Limb (tissue), 2 donors: ENCODE measurements around the gene NPAS3.

ENCODE experiments used
- DNase-seq, 2 donors: peaks; one replicate each; pipeline ENCODE4 v3.0.0-alpha.2; 2016; ENCODE audit errors: extremely low spot score in 2 of 2

Gene NPAS3

DNA sequence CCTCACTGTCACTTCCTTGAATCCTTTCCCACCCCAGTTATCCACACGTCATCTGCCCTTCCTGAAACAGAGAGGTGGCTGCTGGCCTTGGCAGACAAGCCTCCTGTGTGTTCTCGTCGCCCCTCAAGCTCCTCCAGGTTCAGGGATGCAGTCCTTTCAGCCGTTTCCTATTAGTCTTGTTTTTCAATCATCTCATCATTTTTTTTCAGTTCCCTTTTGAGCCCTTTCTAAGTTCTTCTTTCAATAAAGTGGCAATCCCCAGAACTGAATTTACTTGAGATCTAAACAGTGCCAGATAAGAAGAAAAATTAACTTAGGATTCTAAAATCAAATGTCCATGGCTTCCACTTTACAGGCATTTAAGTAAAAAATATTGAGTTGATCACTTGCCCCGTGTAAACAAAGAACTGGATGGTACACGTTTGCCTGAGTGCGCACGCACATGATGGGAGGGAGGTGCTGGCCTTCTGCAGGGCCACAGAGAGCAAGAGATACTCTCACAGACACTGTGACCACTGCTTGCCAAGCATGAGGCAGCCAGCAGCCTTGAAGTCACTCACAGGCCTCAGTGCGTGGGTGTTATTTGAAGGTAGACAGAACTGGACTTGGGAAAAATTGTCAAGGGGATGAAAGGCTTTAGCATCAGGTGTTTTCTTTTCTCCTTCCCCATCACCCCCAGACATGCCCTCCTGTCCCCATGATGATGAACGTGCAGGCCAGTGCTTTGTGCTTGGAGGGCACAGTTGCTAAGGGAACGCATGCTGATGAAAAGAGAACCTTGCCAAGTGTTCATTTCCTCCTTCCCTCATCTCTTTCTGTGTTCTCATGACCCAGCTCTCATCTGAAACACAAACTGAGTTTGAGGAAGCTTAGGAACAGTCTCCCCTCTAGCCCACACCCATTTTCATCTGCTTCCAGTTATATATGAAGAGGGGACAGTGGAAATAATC lies 603.9 kb downstream of the NPAS3 start:
- no peak for DNase-seq

GRCh38 chr14:33545696-33546095 lies 607.0 kb downstream of the NPAS3 start:
- DNase-seq = no peak

DNA sequence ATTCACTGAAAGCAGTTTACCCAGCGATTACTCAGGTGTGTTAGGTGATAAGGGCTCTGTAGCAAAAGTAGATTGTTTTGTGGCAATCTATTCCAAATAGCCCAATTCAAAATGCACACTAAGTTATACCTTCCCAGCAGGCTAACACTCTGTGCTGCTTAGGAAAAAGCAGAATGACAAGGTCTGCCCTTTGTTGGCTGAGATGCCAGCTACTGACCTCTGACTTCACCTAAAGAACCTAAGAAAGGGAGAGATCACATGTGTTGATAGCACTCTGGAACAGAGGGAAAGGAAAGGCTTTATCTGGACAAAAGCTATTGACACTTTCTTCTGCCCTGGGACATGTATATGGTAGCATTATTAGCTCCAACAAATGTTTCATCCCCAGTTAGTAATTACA lies 609.9 kb downstream of the NPAS3 start:
- DNase-seq = no peak

DNA sequence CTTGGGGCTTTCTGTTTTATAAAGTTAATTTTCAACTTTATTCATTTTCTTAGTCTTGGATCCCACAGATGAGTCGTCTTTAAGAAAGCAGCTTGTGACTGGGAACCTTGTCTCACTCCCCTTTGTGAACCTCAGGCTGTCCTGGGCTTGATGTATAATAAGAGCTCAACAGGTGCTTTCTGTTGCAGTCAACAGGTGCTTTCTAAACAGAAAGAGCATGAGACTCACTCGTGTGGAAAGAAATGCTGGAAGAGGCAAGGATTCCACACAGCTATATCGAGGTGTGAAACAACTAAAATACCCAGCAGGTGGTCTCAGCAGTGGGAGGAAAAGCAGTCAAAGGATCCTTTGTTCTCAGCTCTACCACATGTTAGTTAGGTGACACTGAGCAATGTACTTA lies 613.3 kb downstream of the NPAS3 start:
- no peak for DNase-seq

GRCh38 chr14:33553706-33554278 lies 615.1 kb downstream of the NPAS3 start:
- no peak for DNase-seq

- no peak for DNase-seq
These were observed 616.3 kb downstream of the NPAS3 start for GRCh38 chr14:33554988-33555387.

DNA sequence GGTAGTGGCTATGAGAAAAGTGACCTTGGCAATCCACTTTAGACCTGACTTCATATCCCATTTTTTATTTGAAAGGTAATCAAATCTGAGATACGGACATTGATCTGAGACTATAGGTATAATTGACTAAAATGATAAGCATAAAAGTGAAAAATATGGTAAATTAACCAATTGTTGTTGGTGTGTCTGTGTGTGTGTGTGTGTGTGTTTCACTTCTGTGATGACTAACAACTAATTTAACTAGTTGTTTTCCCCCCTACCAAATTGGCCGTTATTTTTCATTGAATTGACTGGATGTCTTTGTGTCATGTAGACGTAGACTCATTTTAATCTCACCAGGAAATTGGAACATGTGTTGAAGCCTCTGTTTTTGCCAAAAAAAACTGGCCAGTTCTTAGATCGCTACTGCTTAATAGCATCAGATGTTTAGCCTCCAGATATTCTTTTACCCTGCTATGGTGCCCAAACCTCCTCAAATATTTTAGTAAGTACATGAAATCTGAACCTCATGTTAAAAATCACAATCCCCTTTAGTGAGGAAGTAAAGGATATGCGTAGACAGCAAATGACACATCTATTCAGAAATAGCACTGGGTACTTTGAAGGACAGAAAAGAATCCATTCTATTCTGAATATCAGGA lies 617.2 kb downstream of the NPAS3 start:
- DNase-seq = no peak

- no peak for DNase-seq
These were observed 617.9 kb downstream of the NPAS3 start for GRCh38 chr14:33556382-33557121.

DNA sequence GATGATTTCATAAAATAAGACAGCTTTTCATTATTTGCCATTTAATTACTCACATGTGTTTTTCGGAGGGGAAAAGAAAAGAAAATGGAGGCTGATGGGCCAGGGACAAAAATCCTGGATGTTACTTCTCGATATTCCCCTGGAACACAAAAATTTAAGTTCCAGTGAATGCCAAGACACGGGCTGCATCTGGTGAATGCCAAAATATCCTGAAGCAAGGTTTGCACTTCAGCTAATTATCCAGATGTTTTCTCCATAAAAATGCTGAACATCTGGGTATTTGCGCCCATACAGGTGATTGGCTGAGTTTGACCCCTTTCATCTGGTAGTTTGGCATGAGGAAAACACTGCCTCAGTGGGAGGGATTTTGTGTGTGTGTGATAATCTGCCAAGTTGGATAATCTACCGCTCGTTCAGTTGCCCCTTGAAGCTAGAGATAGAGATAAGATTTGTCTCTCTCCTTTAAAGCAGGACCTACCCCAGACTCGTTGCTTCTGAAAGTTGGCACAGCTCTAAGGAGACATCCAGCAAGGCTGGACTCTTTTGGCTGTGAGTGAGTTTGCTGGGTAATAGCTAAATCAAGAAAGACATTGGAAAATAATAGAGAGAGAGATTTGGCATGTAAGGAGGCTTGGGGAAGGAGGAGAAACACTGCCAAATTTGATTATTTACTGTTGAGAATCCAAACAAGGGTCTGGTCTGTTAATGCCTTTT lies 622.2 kb downstream of the NPAS3 start:
- DNase-seq = peak in 1 of 2 donors; percentile 47

DNA sequence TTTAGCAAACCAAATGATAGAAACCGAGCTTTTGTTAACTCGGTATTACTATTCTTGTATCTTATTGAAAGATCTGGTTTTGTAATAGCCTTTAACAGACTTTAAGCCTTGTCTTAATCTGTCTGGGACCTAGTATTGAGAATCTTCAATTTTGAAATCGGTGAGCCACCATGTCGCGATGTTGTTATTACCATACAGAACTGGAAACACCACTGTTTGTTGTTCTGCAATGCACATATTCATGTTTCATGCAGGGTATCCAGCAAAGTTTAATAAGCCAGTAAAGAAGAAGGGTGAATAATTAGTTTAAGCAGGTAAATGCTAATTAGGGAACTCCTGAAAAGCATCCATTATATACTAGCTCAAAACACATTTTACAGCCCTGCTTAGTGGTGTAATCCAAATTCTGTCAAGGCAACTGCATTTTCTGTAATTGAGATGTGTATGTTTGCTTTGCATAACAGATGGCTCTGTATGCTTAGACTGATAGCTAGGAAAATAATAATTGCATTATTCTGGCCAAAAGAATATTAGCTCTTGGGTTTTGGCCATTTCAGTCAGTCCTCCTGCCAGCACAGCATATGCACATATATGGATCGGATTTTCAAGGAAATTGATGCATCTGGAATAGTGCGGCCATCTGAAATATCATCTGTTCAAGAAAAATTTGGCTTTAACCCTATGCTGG lies 623.0 kb downstream of the NPAS3 start:
- peak in 1 of 2 donors; percentile 85 for DNase-seq

GRCh38 chr14:33563191-33563900 lies 624.7 kb downstream of the NPAS3 start:
- peak in 1 of 2 donors; percentile 31 for DNase-seq

GRCh38 chr14:33563901-33564197 lies 625.2 kb downstream of the NPAS3 start:
- no peak for DNase-seq

- no peak for DNase-seq
These were observed 626.3 kb downstream of the NPAS3 start for GRCh38 chr14:33564774-33565630.

GRCh38 chr14:33566082-33566481 lies 627.4 kb downstream of the NPAS3 start:
- no peak for DNase-seq

GRCh38 chr14:33567023-33567728 lies 628.5 kb downstream of the NPAS3 start:
- no peak for DNase-seq

DNA sequence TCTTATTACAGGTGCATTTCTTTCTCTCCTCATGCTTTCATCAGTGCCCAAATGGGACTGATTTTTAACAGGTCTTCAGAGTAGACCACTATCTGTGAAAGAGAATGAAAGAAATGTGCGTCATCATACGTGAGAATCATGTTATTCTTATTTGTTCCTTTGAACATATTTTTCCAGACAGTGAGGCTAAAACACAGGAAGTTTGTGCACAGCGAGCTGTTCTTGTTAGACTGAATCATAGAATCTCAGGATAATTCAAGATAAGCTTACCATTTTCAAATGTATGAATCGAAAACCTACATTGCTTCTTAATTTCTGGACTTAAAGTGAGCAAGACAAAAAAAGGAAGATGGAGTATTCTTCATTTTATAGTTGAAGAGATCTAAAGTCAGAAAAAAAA lies 629.1 kb downstream of the NPAS3 start:
- no peak for DNase-seq

GRCh38 chr14:33568935-33569579 lies 630.4 kb downstream of the NPAS3 start:
- DNase-seq = no peak
